Measurements from ENCODE around the gene ZBTB40. TPM values are rescaled to one million over a fixed set of nuclear protein-coding genes. Genes with fewer than 3 reads are reported as not detected.
A peak's percentile ranks its signal among the peaks of the same experiment; 100 is the strongest.

ZBTB40 gene
- total RNA-seq, 1 experiment from 2014 or later: 11.8 TPM

- DNase-seq (ENCODE audit: low read depth): no peak
Observed at GRCh38 chr1:22506130-22506692, 54.6 kb downstream of the ZBTB40 start.

DNA sequence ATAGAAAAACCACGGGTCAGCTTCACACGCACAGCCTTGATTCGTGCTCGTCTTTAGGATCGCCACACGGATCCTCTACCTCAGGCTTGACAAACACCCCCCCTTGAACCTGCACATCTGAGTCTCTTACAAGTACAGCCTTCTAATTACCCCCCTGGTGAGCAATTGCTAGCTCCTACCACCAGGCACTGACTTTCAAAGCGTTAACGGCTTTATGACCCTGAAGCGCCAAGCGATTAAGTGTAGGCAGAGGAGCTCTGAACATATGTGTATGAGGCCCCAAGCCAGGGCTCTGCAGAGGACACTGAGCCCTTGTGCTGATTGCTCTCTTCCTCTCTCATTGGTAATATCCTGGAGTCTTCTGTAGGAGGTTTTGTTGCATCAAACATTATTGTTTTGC is 55.9 kb downstream of the ZBTB40 start:
- DNase-seq (ENCODE audit: low read depth): no peak

DNA sequence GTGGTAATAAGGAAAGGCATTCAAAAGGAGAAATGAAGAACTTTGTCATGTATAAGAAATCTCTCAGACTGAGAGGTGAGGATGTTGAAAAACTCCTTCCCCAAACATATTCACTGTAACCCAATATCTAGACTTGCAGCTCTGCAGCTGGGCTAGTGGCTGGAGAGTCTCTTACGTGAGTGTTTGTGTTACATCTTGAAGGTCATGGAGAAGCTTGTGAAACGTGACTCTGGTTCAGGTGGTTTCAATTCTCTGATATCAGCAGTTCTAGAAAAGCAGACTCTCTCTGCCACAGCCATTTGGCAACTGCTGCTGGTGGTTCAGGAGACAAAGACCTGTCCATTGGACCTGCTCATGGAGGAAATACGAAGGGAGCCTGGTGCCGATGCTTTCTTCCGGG is 56.7 kb downstream of the ZBTB40 start:
- no peak for DNase-seq (ENCODE audit: low read depth)

DNA sequence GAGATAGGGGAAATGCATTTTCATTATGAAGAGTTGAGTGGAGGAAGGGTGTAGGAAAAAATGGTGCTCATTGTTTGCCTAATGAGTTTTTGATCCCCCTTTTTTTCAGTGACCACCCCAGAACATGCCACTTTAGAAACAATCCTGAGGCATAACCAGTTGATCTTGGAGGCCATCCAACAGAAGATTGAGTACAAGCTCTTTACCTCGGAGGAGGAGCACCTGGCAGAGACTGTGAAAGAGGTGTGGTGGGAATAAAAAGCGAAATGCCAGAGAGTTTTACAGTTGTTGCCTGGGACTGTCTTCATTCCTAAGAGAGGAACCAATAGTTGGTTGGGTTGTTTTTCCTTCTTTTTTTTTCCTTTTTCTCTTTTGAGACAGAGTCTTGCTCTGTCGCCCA is 57.3 kb downstream of the ZBTB40 start:
- no peak for DNase-seq (ENCODE audit: low read depth)

DNA sequence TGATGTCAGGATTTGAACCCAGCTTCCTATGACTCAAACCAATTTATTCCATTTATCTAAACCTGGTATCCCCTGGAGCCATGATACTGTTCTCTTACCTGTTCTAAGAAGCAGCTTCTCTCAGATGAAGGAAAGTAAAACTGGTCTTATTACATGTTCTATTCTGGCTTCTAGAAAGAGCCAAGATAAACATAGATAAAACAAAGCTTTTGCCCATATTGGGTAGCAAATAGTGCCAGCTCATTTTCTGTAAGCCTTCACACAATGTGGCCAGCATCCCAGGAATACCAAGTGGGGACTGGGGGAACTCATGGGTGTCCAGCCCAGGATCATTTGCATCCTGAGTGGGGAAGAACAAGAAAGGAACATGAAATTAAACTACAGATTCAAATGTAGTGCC is 58.2 kb downstream of the ZBTB40 start:
- peak; percentile 34 for DNase-seq (ENCODE audit: low read depth)

- DNase-seq (ENCODE audit: low read depth): no peak
Observed at GRCh38 chr1:22512873-22513272, 61.2 kb downstream of the ZBTB40 start.

DNA sequence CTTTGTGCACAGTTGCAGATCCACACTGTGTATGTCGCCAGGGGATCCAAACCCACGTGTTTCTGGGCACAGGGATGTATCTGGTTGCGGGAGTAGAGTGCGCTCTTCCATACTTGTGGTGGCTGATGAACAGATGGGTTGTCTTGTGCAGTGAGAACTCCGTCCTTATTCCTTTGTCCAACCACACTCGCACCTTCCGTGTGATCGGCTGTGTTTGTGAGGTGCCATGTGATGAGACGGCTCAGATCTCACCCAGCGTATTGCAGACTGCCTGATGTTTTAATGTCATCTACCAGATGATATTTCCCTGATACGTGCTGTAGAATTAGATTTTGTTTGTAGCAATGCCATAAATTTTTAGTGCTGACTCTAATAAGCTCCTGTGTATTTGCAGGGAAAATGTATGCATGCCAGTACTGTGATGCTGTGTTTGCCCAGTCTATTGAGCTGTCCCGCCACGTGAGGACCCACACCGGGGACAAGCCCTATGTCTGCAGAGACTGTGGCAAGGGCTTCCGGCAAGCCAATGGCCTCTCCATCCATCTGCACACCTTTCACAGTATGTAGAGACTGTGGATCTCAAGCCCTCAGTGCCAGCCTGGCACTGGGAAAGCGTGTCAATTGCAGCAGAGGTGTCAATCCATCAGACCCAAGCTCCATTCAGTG is 65.4 kb downstream of the ZBTB40 start:
- no peak for DNase-seq (ENCODE audit: low read depth)

GRCh38 chr1:22517956-22518355 is 66.3 kb downstream of the ZBTB40 start:
- no peak for DNase-seq (ENCODE audit: low read depth)

- no peak for DNase-seq (ENCODE audit: low read depth)
Observed at GRCh38 chr1:22518379-22518778, 66.7 kb downstream of the ZBTB40 start.

DNA sequence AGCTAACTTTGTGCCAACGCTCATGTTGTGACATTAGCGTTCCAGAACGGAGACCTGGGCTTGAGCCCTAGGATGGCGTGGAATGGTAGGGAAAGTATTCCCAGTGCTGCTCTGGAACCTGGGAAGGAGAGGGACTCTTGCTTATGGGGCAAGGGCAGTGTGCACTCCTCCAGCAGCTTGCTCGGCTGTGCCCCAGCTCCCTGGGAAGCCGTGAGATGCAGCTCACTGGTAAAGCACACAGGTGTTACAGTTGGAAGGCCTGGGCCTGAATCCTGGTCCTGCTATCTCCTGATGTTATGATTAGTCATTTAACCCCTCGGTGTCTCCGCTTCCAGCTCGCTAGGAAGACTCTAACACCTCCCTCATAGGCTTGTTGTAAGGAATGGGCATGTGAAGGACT is 69.2 kb downstream of the ZBTB40 start:
- no peak for DNase-seq (ENCODE audit: low read depth)

DNA sequence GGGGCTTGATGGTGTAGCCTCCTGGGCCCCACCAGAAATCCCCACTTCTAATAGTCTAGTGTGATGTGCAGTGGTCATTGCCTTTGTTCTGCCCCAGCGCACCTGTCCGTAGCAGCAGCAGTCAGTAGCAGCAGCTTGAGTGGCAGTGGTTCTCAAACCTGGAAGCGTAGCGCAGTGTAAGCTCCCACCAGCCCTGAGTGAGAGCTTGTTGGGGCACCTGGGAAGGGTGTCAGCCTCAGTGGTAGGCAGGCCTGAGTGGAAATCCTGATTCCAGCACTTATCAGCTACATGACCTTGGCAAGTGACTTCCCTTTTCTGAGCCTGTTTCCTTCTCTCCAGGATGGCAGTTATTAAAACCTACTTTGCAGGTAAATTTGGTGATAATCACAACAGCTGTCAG is 70.0 kb downstream of the ZBTB40 start:
- no peak for DNase-seq (ENCODE audit: low read depth)

DNA sequence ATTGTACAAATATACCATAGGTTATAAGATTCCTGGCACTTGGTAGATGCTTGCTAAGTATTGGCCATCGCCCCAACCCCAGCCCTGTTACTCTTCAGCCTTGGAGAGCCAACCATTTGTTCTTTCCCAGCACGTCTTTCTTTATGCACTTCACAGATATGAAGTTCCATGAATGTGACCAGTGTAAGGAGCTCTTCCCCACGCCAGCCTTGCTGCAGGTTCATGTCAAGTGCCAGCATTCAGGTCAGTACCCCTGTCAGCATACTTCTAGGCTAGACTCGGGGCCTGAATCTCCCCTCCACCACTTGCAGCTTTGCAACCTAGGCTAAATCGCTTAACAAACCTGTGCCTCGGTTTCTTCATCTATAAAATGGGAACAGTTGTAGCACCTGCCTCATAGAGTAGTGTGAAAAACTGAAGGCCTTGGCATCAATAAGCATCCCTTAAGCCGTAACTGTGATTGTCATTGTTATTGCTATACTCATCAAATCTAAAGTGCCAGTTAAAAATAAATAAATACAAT is 70.6 kb downstream of the ZBTB40 start:
- no peak for DNase-seq (ENCODE audit: low read depth)

DNA sequence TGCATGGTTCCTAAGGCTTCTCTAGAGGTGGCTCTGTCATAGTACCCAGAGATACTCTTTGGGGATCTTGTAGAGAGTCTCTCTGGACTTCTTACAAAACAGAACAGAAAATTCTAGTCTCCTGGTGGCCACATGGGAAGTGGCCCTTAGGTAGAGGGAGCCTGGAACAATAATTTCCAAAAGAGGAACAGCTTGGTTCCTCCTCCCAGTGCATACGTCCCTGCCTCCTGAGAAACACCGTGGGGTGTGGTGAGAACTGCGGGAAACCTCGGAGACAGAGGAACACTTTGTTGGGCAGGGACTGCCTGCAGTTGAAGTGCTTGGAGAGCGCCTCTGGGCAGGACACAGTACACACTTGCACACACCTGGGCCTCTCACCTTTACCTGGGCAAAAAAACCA is 72.8 kb downstream of the ZBTB40 start:
- DNase-seq (ENCODE audit: low read depth): no peak

- DNase-seq (ENCODE audit: low read depth): no peak
Observed at GRCh38 chr1:22525211-22525610, 73.6 kb downstream of the ZBTB40 start.

DNA sequence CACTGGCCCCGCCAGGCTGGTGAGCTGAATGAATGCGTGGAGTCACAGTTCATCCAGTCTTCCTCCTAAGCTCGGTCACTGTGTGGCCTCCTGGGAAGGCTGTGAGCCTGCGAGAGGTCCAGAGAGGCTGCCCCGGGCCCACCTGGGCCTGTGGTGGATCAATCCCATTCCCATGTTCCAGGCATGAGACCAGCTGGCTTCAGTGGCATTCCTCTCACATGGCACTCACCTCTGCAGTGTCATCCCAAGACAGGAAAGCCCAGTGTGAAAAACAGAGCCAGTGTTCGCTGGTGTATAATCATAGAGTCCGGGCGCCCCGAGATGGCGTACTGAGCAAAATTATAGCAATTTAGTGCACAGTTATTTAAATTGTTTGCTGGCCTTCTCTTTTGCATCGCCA is 74.0 kb downstream of the ZBTB40 start:
- no peak for DNase-seq (ENCODE audit: low read depth)

GRCh38 chr1:22526098-22526497 is 74.4 kb downstream of the ZBTB40 start:
- no peak for DNase-seq (ENCODE audit: low read depth)

- DNase-seq (ENCODE audit: low read depth): no peak
Observed at GRCh38 chr1:22526677-22527076, 75.0 kb downstream of the ZBTB40 start.

GRCh38 chr1:22527122-22527521 is 75.5 kb downstream of the ZBTB40 start:
- DNase-seq (ENCODE audit: low read depth): no peak

DNA sequence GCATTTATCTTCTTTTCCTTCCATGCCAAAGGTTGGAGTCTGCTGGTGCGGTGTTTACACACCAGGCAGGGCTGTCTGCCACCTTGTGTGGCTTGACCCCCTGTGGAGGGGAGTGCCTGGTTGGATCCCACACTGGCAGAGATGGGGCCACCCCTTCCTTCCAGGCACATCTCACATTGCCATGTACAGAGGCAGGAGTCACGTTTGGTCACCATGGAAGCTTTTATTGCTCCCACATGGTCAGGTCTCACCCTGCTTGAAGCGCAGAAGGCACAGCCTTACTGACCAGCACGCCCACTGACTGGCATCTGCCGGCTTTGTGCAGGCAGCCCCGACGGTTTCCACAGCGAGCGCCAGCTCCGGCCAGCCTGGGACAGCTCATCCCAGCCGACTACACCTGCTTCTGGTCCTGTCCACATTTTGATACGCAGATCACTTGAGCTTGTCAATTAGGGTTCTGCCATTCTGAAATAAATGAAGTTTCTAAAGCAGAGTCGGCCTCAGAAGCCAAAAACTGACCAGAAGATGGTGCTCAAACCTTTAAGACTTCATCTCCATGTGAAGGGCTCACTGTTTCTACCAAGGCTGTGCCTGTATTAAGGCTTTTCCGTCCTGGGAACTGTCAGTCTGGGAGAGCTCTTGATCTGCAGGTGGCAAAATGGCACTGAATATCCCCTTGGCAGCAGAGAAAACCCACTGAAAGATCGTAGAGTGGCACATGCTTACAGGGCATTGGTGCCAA is 76.1 kb downstream of the ZBTB40 start:
- no peak for DNase-seq (ENCODE audit: low read depth)

DNA sequence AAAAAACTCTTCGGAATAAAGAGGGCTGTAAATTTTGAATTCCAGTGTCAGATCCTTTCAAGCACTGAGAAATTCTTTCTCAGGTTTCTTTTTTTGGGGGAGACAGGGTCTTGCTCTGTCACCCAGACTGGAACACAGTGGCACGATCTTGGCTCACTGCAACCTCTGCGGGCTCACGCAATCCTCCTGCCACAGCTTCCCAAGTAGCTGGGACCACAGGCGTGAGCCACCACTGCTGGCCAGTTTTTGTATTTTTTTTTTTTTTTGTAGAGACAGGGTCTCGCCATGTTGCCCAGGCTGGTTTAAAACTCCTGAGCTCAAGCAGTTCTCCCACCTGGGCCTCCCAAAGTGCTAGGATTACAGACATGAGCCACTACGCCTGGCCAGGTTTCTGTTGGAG is 76.8 kb downstream of the ZBTB40 start:
- DNase-seq (ENCODE audit: low read depth): no peak

- no peak for DNase-seq (ENCODE audit: low read depth)
Observed at GRCh38 chr1:22529901-22530621, 78.4 kb downstream of the ZBTB40 start.

DNA sequence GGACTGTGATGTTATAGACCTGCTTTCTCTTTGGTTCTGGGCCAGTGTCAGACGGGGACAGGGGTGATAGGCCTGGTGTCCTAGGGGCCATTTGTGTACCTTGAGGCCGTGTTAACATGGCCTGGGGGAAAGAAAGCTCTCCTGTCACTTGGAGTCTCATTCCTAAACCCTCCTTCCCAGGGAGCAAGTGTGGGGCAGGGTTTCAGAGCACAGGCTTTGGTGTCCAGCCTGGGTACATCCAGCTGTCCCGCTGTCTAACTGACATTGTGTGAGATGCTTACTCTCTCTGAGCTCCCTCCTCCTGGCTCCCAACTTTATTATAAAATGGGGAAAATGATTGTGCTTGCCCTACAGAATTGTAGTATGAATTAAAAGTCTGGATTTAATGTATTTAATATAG is 79.1 kb downstream of the ZBTB40 start:
- no peak for DNase-seq (ENCODE audit: low read depth)

Measured in M059J (cell line).